Parathyroid adenoma (tissue), 2 donors: ENCODE results near the gene VPS35L.

ENCODE experiments used
- H2AFZ ChIP-seq: fragments of 300-600 bp; sonication (generic); one replicate; pipeline ENCODE4 v1.7.0; 2017; ENCODE audit warnings: antibody characterized with exemption, mild to moderate bottlenecking
- H3K27ac ChIP-seq: fragments of 300-600 bp; sonication (generic); one replicate; pipeline ENCODE4 v1.7.0; 2017
- H3K27me3 ChIP-seq: fragments of 300-600 bp; sonication (generic); one replicate; pipeline ENCODE4 v1.7.0; 2017; ENCODE audit warnings: low read length; ENCODE audit not compliant: control insufficient read depth, insufficient read depth
- H3K36me3 ChIP-seq: fragments of 300-600 bp; sonication (generic); one replicate; pipeline ENCODE4 v1.7.0; 2017; ENCODE audit warnings: low read length; ENCODE audit not compliant: control insufficient read depth, insufficient read depth
- H3K4me1 ChIP-seq: fragments of 300-600 bp; sonication (generic); one replicate; pipeline ENCODE4 v1.7.0; 2017; ENCODE audit warnings: control low read depth
- H3K4me2 ChIP-seq: fragments of 300-600 bp; sonication (generic); one replicate; pipeline ENCODE4 v1.7.0; 2017; ENCODE audit warnings: low read length
- H3K4me3 ChIP-seq: fragments of 300-600 bp; sonication (generic); one replicate; pipeline ENCODE4 v1.7.0; 2017; ENCODE audit warnings: low read depth, low read length
- H3K79me2 ChIP-seq: fragments of 300-600 bp; sonication (generic); one replicate; pipeline ENCODE4 v1.7.0; 2017; ENCODE audit warnings: control low read depth
- H3K9ac ChIP-seq: fragments of 300-600 bp; sonication (generic); one replicate; pipeline ENCODE4 v1.7.0; 2017; ENCODE audit warnings: mild to moderate bottlenecking
- H3K9me3 ChIP-seq: fragments of 300-600 bp; sonication (generic); one replicate; pipeline ENCODE4 v1.7.0; 2017; ENCODE audit warnings: low read length; ENCODE audit not compliant: control insufficient read depth
- TF ChIP-seq, protein P1 (sequence below): fragments of 300-600 bp; sonication (generic); IDR thresholded peaks from one replicate; pipeline ENCODE4 v1.7.0; 2017; ENCODE audit warnings: antibody characterized with exemption, mild to moderate bottlenecking
- donor health status: primary hyperparathyroidism.

VPS35L gene

GRCh38 chr16:19555186-19555937, at the start of gene VPS35L:
TSS of gene VPS35L (plus strand) at chr16:19555703. CDS start at chr16:19555730, 27 bp downstream.
- TF ChIP-seq, protein P1, sequence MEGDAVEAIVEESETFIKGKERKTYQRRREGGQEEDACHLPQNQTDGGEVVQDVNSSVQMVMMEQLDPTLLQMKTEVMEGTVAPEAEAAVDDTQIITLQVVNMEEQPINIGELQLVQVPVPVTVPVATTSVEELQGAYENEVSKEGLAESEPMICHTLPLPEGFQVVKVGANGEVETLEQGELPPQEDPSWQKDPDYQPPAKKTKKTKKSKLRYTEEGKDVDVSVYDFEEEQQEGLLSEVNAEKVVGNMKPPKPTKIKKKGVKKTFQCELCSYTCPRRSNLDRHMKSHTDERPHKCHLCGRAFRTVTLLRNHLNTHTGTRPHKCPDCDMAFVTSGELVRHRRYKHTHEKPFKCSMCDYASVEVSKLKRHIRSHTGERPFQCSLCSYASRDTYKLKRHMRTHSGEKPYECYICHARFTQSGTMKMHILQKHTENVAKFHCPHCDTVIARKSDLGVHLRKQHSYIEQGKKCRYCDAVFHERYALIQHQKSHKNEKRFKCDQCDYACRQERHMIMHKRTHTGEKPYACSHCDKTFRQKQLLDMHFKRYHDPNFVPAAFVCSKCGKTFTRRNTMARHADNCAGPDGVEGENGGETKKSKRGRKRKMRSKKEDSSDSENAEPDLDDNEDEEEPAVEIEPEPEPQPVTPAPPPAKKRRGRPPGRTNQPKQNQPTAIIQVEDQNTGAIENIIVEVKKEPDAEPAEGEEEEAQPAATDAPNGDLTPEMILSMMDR, result peak; percentile 73
- peak within 1 kb of the TSS; percentile 91 for H3K4me2 ChIP-seq
- peaks cover 4% of the 10 kb centered on the region for H3K4me1 ChIP-seq
- H3K79me2 ChIP-seq, result peaks cover 12% of the 10 kb centered on the region
- no peaks in the 10 kb centered on the region for H3K9me3 ChIP-seq
- H3K27me3 ChIP-seq, result no peaks in the 10 kb centered on the region
- H3K9ac ChIP-seq, result peak within 1 kb of the TSS; percentile 68
- no peaks in the 10 kb centered on the region for H3K36me3 ChIP-seq
- H3K4me3 ChIP-seq, result peak within 1 kb of the TSS; percentile 98
- H3K27ac ChIP-seq, result peak within 1 kb of the TSS; percentile 83
- H2AFZ ChIP-seq, result peak within 1 kb of the TSS; percentile 100

GRCh38 chr16:19506965-19507364, 48.5 kb upstream of the VPS35L start:
- Histone ChIP-seq H3K4me2 (no peak overlapping the region), H3K4me1 (no peaks in the 10 kb centered on the region), H2AFZ (no peak overlapping the region), H3K27ac (no peak overlapping the region), H3K79me2 (no peaks in the 10 kb centered on the region), H3K9me3 (no peaks in the 10 kb centered on the region), H3K36me3 (no peaks in the 10 kb centered on the region), H3K9ac (no peak overlapping the region), H3K4me3 (no peak overlapping the region), H3K27me3 (no peaks in the 10 kb centered on the region)
- TF ChIP-seq, protein P1, result no peak

DNA sequence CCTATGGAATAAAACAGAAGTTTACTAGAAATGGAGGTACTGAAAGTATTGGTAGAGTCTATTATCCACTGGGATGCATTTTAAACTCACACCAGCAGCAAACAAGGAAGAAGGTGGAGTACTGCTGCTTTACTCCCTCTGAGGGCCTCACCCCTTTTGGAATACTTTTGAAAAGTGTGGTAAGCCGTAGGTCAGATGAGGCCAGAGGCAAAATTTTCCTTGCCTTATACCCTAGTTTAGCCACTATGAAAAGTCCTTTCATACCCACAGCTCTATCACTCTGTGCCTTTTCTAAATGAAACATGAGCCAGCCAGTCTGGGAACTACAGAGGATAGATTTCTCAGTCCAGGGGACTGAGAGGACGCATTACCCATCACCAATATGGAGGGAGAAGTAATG, 47.6 kb upstream of the VPS35L start:
- Histone ChIP-seq H3K27me3 (no peaks in the 10 kb centered on the region), H3K4me1 (no peaks in the 10 kb centered on the region), H3K27ac (no peak overlapping the region), H3K79me2 (no peaks in the 10 kb centered on the region), H3K9me3 (no peaks in the 10 kb centered on the region), H2AFZ (no peak overlapping the region), H3K36me3 (no peaks in the 10 kb centered on the region), H3K4me2 (no peak overlapping the region), H3K4me3 (no peak overlapping the region), H3K9ac (no peak overlapping the region)
- TF ChIP-seq, protein P1, result no peak

GRCh38 chr16:19512297-19512696, 43.2 kb upstream of the VPS35L start:
- no peaks in the 10 kb centered on the region for H3K27me3 ChIP-seq
- TF ChIP-seq, protein P1, result no peak
- H3K4me1 ChIP-seq, result peaks cover 3% of the 10 kb centered on the region
- H3K27ac ChIP-seq, result no peak overlapping the region
- H3K9me3 ChIP-seq, result no peaks in the 10 kb centered on the region
- no peak overlapping the region for H3K9ac ChIP-seq
- H2AFZ ChIP-seq, result no peak overlapping the region
- H3K79me2 ChIP-seq, result peaks cover 11% of the 10 kb centered on the region
- H3K36me3 ChIP-seq, result no peaks in the 10 kb centered on the region
- no peak overlapping the region for H3K4me2 ChIP-seq
- H3K4me3 ChIP-seq, result no peak overlapping the region
